Transverse colon (tissue), 3 donors: ENCODE data around the gene FSTL3.

Experiments used
- EP300 ChIP-seq: sonication (generic); formaldehyde crosslinking; IDR thresholded peaks from one replicate; pipeline ENCODE4 v1.6.1; 2017; ENCODE audit warnings: antibody characterized with exemption, low read depth
- TF ChIP-seq, protein P1 (sequence below), 5 experiments: fragments of 200-600 bp in 3 of 5; fragments of 450-650 bp in 2 of 5; sonication (generic) in 3 of 5; IDR thresholded peaks; 1 replicate in 2 of 5; 2 replicates in 3 of 5; pipeline ENCODE4 v1.5.1; 2016 to 2017; ENCODE audit warnings: antibody characterized with exemption in 5 of 5, inconsistent platforms in 3 of 5, mild to moderate bottlenecking in 2 of 5, moderate library complexity in 1 of 5

DNA sequence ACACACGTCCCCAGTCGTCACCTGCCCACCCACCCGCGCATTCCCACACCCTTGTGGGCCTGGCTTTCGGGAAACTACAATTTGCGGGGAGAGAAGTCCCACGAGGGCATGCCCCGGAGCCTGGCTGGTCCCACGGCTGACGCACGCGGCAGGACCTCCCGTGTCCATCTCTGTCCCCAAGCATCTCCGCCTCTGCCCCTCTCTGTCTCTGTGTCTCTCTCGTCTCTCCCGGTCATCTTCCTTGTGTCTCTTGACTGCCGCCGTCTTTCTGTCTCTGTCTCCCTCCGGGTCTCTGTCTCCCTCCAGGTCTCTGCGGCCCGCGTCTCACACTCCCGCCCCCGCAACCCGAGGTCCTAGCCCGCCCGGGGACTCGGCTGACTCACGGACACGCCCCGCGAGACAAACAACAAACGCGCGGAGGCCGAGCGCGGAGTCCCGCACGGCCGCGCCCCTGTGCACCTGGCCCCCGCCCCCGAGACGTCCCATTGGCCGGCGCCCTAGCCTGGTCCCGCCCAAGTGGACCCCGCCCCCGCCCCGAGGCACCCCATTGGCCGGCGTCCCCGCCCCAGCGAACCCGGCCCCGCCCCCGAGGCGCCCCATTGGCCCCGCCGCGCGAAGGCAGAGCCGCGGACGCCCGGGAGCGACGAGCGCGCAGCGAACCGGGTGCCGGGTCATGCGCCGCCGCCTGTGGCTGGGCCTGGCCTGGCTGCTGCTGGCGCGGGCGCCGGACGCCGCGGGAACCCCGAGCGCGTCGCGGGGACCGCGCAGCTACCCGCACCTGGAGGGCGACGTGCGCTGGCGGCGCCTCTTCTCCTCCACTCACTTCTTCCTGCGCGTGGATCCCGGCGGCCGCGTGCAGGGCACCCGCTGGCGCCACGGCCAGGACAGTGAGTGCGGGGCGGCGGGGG lies 36.7 kb upstream of the FSTL3 start, which contains the start of gene FGF22:
- TF ChIP-seq, protein P1, sequence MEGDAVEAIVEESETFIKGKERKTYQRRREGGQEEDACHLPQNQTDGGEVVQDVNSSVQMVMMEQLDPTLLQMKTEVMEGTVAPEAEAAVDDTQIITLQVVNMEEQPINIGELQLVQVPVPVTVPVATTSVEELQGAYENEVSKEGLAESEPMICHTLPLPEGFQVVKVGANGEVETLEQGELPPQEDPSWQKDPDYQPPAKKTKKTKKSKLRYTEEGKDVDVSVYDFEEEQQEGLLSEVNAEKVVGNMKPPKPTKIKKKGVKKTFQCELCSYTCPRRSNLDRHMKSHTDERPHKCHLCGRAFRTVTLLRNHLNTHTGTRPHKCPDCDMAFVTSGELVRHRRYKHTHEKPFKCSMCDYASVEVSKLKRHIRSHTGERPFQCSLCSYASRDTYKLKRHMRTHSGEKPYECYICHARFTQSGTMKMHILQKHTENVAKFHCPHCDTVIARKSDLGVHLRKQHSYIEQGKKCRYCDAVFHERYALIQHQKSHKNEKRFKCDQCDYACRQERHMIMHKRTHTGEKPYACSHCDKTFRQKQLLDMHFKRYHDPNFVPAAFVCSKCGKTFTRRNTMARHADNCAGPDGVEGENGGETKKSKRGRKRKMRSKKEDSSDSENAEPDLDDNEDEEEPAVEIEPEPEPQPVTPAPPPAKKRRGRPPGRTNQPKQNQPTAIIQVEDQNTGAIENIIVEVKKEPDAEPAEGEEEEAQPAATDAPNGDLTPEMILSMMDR (IDR thresholded peaks at IDR 0.05), result no peak
- no peak for TF ChIP-seq EP300
